Heart left ventricle (tissue), 13 donors: ENCODE data around the gene CD7.
"Not testable (repeated sequence)": the region's sequence is repeated elsewhere in the genome, so short reads cannot be mapped to it uniquely, and the experiment has no call there.

Source experiments
- CTCF ChIP-seq, 12 donors: fragments of 200-600 bp; sonication (generic) in 4 of 12; IDR thresholded peaks; one replicate each; pipeline versions ENCODE4 v1.5.0 to v1.8.0; 2018 to 2022; ENCODE audit warnings: antibody characterized with exemption in 12 of 12, mild to moderate bottlenecking in 5 of 12
- POLR2A ChIP-seq, 2 donors: fragments of 450-650 bp; IDR thresholded peaks; one replicate each; pipeline ENCODE4 v1.6.1; 2017; ENCODE audit warnings: antibody characterized with exemption in 2 of 2, mild to moderate bottlenecking in 2 of 2, moderate library complexity in 2 of 2
- donor health status: ischemic (EF 13 %, LVEDD 7.1; RV severe dilation, severe dysfunction).
- donor health status: DM: no; HTN: yes; CAD: no.
- donor health status: DM: no; HTN: no; CAD: no.
- donor health status: ischemic (EF 25% LVEDD 6.9; RV normal size, moderate dysfunction).
- donor health status: ischemic (EF 25% LVEDD 5.7; RV mildly dilated, moderate dysfunction).
- donor health status: ischemic (EF 35%, LVEDD 5.7; RV mildly dilated, moderate dysfunction).
- donor health status: nonischemic (EF 11% LVEDD 7.7; RV severe dilation, severe dysfunction).
- donor health status: DM: yes; HTN: yes; CAD: no.
- donor health status: PGD.
- donor health status: ischemic (EF 29% LVEDD 5.4; RV normal size, mild dysfunction).
- donor health status: nonischemic (EF 23%, LVEDD 6.1; RV moderate dilation, normal function).

- TF ChIP-seq CTCF, POLR2A (IDR thresholded peaks at IDR 0.05): not testable (repeated sequence)
These were observed 30.6 kb upstream of the CD7 start for GRCh38 chr17:82347994-82348393.
